ENCODE measurements around the gene NTMT1. TPM values are rescaled to one million over a fixed set of nuclear protein-coding genes. Genes with fewer than 3 reads are reported as not detected.
"Not testable (repeated sequence)": the region's sequence is repeated elsewhere in the genome, so short reads cannot be mapped to it uniquely, and the experiment has no call there.

Gene NTMT1
- polyA plus RNA-seq, 3 donors = 16.0 to 43.9 (median 28.2) TPM

DNA sequence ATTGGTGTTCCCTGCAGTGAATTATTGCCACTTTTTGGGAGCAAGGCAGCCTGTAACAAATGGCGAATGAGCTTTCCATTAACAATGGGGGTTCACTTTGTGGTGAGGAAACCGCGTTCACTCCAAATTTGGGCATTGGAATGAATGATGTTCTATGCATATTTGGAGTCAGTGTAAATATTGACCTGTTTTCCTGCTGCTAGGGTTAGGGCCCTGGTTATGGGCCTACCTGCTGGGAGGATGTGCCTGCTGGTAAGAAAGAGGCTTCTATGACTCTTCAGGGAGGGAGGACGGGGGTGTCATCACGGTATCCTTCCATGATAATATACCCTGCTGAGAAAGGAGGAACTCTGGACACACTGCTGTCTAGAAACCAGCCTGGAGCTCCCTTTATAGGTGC, 34.0 kb upstream of the NTMT1 start:
- Histone ChIP-seq H3K9ac (ENCODE audit: insufficient read depth, low read length, poor library complexity, severe bottlenecking) (no peak overlapping the region), H3K79me2 (ENCODE audit: insufficient read depth, low read length) (no peaks in the 10 kb centered on the region), H3K4me1 (ENCODE audit: control insufficient read depth in 1 of 2, insufficient read depth in 2 of 2, low read length in 2 of 2) (peaks cover 37 to 41% of the 10 kb centered on the region in 2 donors), H3K9me3 (replicated peaks in 1 of 2; ENCODE audit: control insufficient read depth in 1 of 2, insufficient read depth in 1 of 2, low read length in 2 of 2) (no peaks in the 10 kb centered on the region), H4K20me1 (ENCODE audit: insufficient read depth, low read length) (no peaks in the 10 kb centered on the region), H3K27me3 (ENCODE audit: control insufficient read depth in 2 of 2, insufficient read depth in 2 of 2, low read length in 2 of 2) (no peaks in the 10 kb centered on the region), H3K27ac (ENCODE audit: low read depth in 1 of 2, low read length in 2 of 2) (no peak overlapping the region), H3K36me3 (replicated peaks in 1 of 2; ENCODE audit: control insufficient read depth in 1 of 2, insufficient read depth in 2 of 2, low read length in 2 of 2) (no peaks in the 10 kb centered on the region), H3K4me3 (replicated peaks in 1 of 3; ENCODE audit: low read depth in 2 of 3, low read length in 3 of 3) (no peak overlapping the region), H2AFZ (ENCODE audit: insufficient read depth, low read depth, low read length, poor library complexity, severe bottlenecking) (no peak overlapping the region), H3K4me2 (replicated peaks; ENCODE audit: extremely low read depth, low read length, poor library complexity, severe bottlenecking) (no peak overlapping the region)
- Mint-ChIP-seq H3K4me1 (peaks cover 42% of the 10 kb centered on the region), H3K9me3 (no peaks in the 10 kb centered on the region), H3K27me3 (ENCODE audit: low read depth in 3 of 3) (peaks cover 7 to 17% (median 13%) of the 10 kb centered on the region in 3 donors), H3K27ac (peak overlapping the region in 1 of 7 donors; percentile 21), H3K36me3 (no peaks in the 10 kb centered on the region), H3K4me3 (no peak overlapping the region)
- DNase-seq = no peak
- TF ChIP-seq CTCF (IDR thresholded peaks at IDR 0.05) = no peak
- intact Hi-C loops (cut with micrococcal nuclease) = no loop called here
- 89% methylated on average over 5 of the region's 5 CpGs for WGBS (ENCODE audit: insufficient coverage)

GRCh38 chr9:129592790-129593189, 33.2 kb upstream of the NTMT1 start:
- H3K79me2 ChIP-seq (ENCODE audit: insufficient read depth, low read length); H3K27ac ChIP-seq (ENCODE audit: low read depth in 1 of 2, low read length in 2 of 2); H3K4me2 ChIP-seq (replicated peaks; ENCODE audit: extremely low read depth, low read length, poor library complexity, severe bottlenecking); H3K4me3 ChIP-seq (replicated peaks in 1 of 3; ENCODE audit: low read depth in 2 of 3, low read length in 3 of 3); H3K9me3 Mint-ChIP-seq; H4K20me1 ChIP-seq (ENCODE audit: insufficient read depth, low read length); DNase-seq; H3K36me3 Mint-ChIP-seq; intact Hi-C loops (cut with micrococcal nuclease); H3K36me3 ChIP-seq (replicated peaks in 1 of 2; ENCODE audit: control insufficient read depth in 1 of 2, insufficient read depth in 2 of 2, low read length in 2 of 2); H3K9me3 ChIP-seq (replicated peaks in 1 of 2; ENCODE audit: control insufficient read depth in 1 of 2, insufficient read depth in 1 of 2, low read length in 2 of 2); H2AFZ ChIP-seq (ENCODE audit: insufficient read depth, low read depth, low read length, poor library complexity, severe bottlenecking); H3K9ac ChIP-seq (ENCODE audit: insufficient read depth, low read length, poor library complexity, severe bottlenecking); H3K4me3 Mint-ChIP-seq; H3K27me3 ChIP-seq (ENCODE audit: control insufficient read depth in 2 of 2, insufficient read depth in 2 of 2, low read length in 2 of 2): not testable (repeated sequence)
- WGBS (ENCODE audit: insufficient coverage) = 94% methylated on average over 8 of the region's 10 CpGs
- H3K27ac Mint-ChIP-seq = peak overlapping the region in 1 of 7 donors; percentile 37
- H3K4me1 Mint-ChIP-seq = peaks cover 45% of the 10 kb centered on the region
- peaks cover 6 to 16% (median 15%) of the 10 kb centered on the region in 3 donors for H3K27me3 Mint-ChIP-seq (ENCODE audit: low read depth in 3 of 3)
- H3K4me1 ChIP-seq (ENCODE audit: control insufficient read depth in 1 of 2, insufficient read depth in 2 of 2, low read length in 2 of 2) = peaks cover 46 to 50% of the 10 kb centered on the region in 2 donors
